GM19463 (cell line): ENCODE measurements around the gene SOX11.

Experiments used
- ATAC-seq: cut with Tn5 transposase; IDR thresholded peaks from one replicate; pipeline ENCODE4 v1.9.1; 2021; ENCODE audit warnings: mild to moderate bottlenecking, moderate library complexity; ENCODE audit not compliant: unreplicated experiment

SOX11 gene

GRCh38 chr2:5691221-5691984 lies 781 bp upstream of the SOX11 start:
- ATAC-seq, result no peak

GRCh38 chr2:5692561-5693286 lies 540 bp downstream of the SOX11 start:
- no peak for ATAC-seq

- no peak for ATAC-seq
These were observed 1.4 kb downstream of the SOX11 start for GRCh38 chr2:5693287-5694201.

- ATAC-seq, result no peak
These were observed 2.1 kb downstream of the SOX11 start for GRCh38 chr2:5694306-5694705.

GRCh38 chr2:5695654-5696403 lies 3.6 kb downstream of the SOX11 start:
- no peak for ATAC-seq

GRCh38 chr2:5696404-5696944 lies 4.3 kb downstream of the SOX11 start:
- ATAC-seq, result no peak

GRCh38 chr2:5696945-5697521 lies 4.8 kb downstream of the SOX11 start:
- no peak for ATAC-seq

- no peak for ATAC-seq
These were observed 5.4 kb downstream of the SOX11 start for GRCh38 chr2:5697562-5697961.

- no peak for ATAC-seq
These were observed 6.0 kb downstream of the SOX11 start for GRCh38 chr2:5698134-5698533.

- ATAC-seq, result no peak
These were observed 7.8 kb downstream of the SOX11 start for GRCh38 chr2:5699963-5700362.

- no peak for ATAC-seq
These were observed 8.4 kb downstream of the SOX11 start for GRCh38 chr2:5700551-5700950.

GRCh38 chr2:5701266-5701665 lies 9.1 kb downstream of the SOX11 start:
- no peak for ATAC-seq

GRCh38 chr2:5703166-5703565 lies 11.0 kb downstream of the SOX11 start:
- no peak for ATAC-seq

- ATAC-seq, result no peak
These were observed 13.3 kb downstream of the SOX11 start for GRCh38 chr2:5705490-5705889.

- ATAC-seq, result no peak
These were observed 14.7 kb downstream of the SOX11 start for GRCh38 chr2:5706717-5707455.

- ATAC-seq, result no peak
These were observed 18.4 kb downstream of the SOX11 start for GRCh38 chr2:5710615-5711014.

GRCh38 chr2:5713101-5713500 lies 20.9 kb downstream of the SOX11 start:
- ATAC-seq, result no peak

- ATAC-seq, result no peak
These were observed 27.6 kb downstream of the SOX11 start for GRCh38 chr2:5719629-5720334.

GRCh38 chr2:5720426-5720825 lies 28.2 kb downstream of the SOX11 start:
- ATAC-seq, result no peak
